ENCODE measurements around the gene TMEM248.

DNA sequence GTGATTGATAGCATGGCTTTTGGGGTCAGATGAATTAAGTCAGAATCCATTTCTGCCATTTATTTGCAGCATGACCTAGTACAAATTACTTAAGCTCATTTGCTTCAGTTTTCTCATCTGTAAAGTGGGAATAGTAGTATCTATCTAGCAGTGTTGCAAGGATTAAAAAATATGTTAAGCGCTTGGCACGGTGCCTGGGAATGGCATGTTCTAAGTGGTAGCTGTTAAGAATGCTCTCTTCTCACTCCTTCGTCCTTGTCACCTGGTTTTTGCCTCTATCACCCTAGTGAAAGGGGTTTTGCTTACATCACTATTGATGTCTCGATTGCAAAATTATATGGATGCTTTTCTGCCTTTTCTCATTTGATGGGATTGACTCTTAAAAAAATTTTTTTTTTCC is 7.4 kb downstream of the TMEM248 start:
- TF ChIP-seq, protein P1, sequence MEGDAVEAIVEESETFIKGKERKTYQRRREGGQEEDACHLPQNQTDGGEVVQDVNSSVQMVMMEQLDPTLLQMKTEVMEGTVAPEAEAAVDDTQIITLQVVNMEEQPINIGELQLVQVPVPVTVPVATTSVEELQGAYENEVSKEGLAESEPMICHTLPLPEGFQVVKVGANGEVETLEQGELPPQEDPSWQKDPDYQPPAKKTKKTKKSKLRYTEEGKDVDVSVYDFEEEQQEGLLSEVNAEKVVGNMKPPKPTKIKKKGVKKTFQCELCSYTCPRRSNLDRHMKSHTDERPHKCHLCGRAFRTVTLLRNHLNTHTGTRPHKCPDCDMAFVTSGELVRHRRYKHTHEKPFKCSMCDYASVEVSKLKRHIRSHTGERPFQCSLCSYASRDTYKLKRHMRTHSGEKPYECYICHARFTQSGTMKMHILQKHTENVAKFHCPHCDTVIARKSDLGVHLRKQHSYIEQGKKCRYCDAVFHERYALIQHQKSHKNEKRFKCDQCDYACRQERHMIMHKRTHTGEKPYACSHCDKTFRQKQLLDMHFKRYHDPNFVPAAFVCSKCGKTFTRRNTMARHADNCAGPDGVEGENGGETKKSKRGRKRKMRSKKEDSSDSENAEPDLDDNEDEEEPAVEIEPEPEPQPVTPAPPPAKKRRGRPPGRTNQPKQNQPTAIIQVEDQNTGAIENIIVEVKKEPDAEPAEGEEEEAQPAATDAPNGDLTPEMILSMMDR (IDR thresholded peaks at IDR 0.05 in 4 of 5, conservative IDR thresholded peaks at IDR 0.05 in 1 of 5): no peak
- no peak for TF ChIP-seq POLR2A (IDR thresholded peaks at IDR 0.05)
